ENCODE measurements around the gene MVB12B. TPM values are rescaled to one million over a fixed set of nuclear protein-coding genes. Genes with fewer than 3 reads are reported as not detected.

Gene MVB12B
- total RNA-seq, 1 experiment from 2014 or later, result 3.2 TPM

- no peak for DNase-seq (ENCODE audit: low read depth)
These were observed 77.8 kb downstream of the MVB12B start for GRCh38 chr9:126404459-126404858.

- no peak for DNase-seq (ENCODE audit: low read depth)
These were observed 79.5 kb downstream of the MVB12B start for GRCh38 chr9:126406075-126406667.

GRCh38 chr9:126407114-126407870 is 80.7 kb downstream of the MVB12B start:
- DNase-seq (ENCODE audit: low read depth), result peak; percentile 60

GRCh38 chr9:126408004-126408403 is 81.4 kb downstream of the MVB12B start:
- DNase-seq (ENCODE audit: low read depth), result no peak

- DNase-seq (ENCODE audit: low read depth), result no peak
These were observed 83.6 kb downstream of the MVB12B start for GRCh38 chr9:126410229-126410628.

- DNase-seq (ENCODE audit: low read depth), result peak; percentile 77
These were observed 84.8 kb downstream of the MVB12B start for GRCh38 chr9:126411225-126411947.

- DNase-seq (ENCODE audit: low read depth), result no peak
These were observed 85.3 kb downstream of the MVB12B start for GRCh38 chr9:126411948-126412284.

GRCh38 chr9:126412905-126413304 is 86.3 kb downstream of the MVB12B start:
- no peak for DNase-seq (ENCODE audit: low read depth)

- no peak for DNase-seq (ENCODE audit: low read depth)
These were observed 86.9 kb downstream of the MVB12B start for GRCh38 chr9:126413391-126414068.

GRCh38 chr9:126415741-126416370 is 89.2 kb downstream of the MVB12B start:
- DNase-seq (ENCODE audit: low read depth), result no peak

- DNase-seq (ENCODE audit: low read depth), result no peak
These were observed 90.4 kb downstream of the MVB12B start for GRCh38 chr9:126417043-126417442.

GRCh38 chr9:126417684-126418083 is 91.1 kb downstream of the MVB12B start:
- DNase-seq (ENCODE audit: low read depth), result no peak

GRCh38 chr9:126418608-126419007 is 92.0 kb downstream of the MVB12B start:
- no peak for DNase-seq (ENCODE audit: low read depth)

GRCh38 chr9:126419475-126419874 is 92.8 kb downstream of the MVB12B start:
- DNase-seq (ENCODE audit: low read depth), result no peak

- no peak for DNase-seq (ENCODE audit: low read depth)
These were observed 93.5 kb downstream of the MVB12B start for GRCh38 chr9:126420135-126420534.

GRCh38 chr9:126420643-126421564 is 94.3 kb downstream of the MVB12B start:
- DNase-seq (ENCODE audit: low read depth), result peak; percentile 81

GRCh38 chr9:126421567-126422428 is 95.2 kb downstream of the MVB12B start:
- no peak for DNase-seq (ENCODE audit: low read depth)

- peak; percentile 12 for DNase-seq (ENCODE audit: low read depth)
These were observed 96.7 kb downstream of the MVB12B start for GRCh38 chr9:126423142-126423915.

GRCh38 chr9:126423916-126424185 is 97.2 kb downstream of the MVB12B start:
- peak; percentile 40 for DNase-seq (ENCODE audit: low read depth)

Data from M059J (cell line).